Fibroblast of mammary gland (primary cell): Measurements from ENCODE around the gene GTF3C1.

Source experiments
- DNase-seq: peaks from one replicate; pipeline ENCODE4 v3.0.0-alpha.2; 2010; ENCODE audit warnings: low read depth
- H3K4me3 ChIP-seq: 2 replicates; pipeline ENCODE4 v1.5.1; 2011; ENCODE audit warnings: low read depth, mild to moderate bottlenecking, low read length, moderate library complexity; ENCODE audit not compliant: control insufficient read depth
- TF ChIP-seq, protein P1 (sequence below): conservative IDR thresholded peaks from 2 replicates; pipeline ENCODE4 v1.5.1; 2011; ENCODE audit warnings: low read depth, low read length, inconsistent platforms; ENCODE audit not compliant: control insufficient read depth, insufficient read depth

The GTF3C1 gene

DNA sequence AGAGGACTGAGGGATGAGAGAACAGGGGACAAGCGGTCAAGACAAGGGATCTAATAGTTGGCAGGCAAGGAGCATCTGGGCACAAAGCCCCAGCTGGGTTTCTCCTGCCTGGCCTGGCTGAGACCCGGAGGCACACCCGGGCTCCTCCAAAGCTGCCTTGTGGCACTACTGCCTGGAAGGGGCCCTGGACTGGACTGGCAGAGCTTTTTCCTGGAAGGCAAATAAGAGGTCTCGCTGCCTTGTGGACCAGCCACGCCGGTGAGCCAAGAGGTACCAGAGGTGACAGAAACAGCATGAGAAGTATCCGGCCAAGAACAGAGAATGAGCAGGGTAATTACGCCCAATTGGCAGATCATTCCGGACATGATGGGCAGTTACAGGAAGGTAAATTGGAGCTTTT lies 64.6 kb downstream of the GTF3C1 start:
- TF ChIP-seq, protein P1, sequence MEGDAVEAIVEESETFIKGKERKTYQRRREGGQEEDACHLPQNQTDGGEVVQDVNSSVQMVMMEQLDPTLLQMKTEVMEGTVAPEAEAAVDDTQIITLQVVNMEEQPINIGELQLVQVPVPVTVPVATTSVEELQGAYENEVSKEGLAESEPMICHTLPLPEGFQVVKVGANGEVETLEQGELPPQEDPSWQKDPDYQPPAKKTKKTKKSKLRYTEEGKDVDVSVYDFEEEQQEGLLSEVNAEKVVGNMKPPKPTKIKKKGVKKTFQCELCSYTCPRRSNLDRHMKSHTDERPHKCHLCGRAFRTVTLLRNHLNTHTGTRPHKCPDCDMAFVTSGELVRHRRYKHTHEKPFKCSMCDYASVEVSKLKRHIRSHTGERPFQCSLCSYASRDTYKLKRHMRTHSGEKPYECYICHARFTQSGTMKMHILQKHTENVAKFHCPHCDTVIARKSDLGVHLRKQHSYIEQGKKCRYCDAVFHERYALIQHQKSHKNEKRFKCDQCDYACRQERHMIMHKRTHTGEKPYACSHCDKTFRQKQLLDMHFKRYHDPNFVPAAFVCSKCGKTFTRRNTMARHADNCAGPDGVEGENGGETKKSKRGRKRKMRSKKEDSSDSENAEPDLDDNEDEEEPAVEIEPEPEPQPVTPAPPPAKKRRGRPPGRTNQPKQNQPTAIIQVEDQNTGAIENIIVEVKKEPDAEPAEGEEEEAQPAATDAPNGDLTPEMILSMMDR = no peak
- no peak overlapping the region for H3K4me3 ChIP-seq
- DNase-seq = no peak

DNA sequence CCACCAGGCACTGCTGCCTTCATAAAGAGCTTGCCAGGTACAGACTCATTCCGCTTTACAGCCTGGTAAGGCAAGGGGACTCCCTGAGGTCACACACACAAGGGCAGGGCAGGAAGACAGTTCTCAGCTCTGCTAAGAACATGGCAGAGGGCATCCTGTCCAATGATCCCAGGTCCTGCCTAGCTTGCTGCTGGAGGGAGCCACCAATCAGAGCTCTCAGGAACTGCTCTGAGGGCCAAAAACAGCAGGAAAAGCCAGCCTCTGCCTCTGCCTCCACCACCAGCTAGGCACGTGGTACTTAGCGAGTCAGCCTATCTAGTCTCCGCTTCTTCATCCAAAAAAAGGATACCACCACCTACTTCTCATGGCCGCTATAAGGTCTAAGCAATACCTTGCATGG lies 66.1 kb downstream of the GTF3C1 start:
- DNase-seq = no peak
- no peak overlapping the region for H3K4me3 ChIP-seq
- TF ChIP-seq, protein P1 = no peak

DNA sequence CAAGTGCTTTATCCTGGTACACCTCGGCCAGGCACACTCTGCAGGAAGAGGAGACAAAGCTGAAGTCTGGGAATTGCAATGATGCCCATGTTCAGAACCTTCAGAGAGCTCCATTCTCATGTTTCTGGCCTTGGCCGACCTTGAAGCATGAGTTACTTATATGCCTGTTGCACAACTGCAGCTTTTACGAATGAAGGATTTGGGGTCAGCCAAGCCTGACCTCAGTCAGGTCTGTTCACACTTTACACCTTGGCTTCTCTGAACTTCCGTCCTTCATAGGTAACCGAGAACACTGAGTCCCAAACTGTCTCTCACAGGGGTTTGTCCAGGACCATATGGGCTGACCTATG lies 66.7 kb downstream of the GTF3C1 start:
- TF ChIP-seq, protein P1 = no peak
- no peak overlapping the region for H3K4me3 ChIP-seq
- DNase-seq = no peak

DNA sequence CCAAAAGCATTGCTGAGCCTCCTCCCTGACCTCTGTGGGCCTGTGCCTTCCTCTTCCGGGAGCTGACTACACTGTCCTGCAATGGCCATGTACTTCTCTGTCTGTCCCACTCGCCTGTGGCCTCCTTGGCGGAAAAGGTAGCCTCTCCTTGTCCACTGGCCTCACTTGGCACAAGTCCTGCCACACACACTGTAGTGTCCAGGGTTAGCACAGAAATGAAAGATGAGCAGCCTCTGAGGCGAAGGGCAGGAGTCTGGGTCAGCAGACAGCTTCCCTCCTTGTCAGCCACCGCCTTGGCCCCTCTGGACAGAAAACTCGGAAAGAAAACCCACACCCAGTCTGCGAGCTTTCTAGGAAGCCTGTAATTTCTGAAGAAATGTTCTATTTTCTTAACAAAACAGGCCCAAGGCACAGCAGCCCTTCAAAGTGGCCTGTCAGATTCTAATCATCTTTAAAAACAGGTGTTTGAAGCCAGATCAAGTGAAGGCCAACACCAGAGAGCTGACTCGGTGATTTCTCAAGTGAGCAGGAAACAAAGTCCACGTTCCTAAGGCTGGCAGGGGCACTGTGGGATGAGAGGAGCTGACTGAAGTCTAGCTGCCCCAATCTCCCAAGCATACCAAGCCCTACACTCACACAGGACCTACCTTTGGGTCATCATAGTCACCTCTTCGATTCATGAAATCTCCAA lies 67.2 kb downstream of the GTF3C1 start:
- DNase-seq = no peak
- TF ChIP-seq, protein P1 = no peak
- no peak overlapping the region for H3K4me3 ChIP-seq

DNA sequence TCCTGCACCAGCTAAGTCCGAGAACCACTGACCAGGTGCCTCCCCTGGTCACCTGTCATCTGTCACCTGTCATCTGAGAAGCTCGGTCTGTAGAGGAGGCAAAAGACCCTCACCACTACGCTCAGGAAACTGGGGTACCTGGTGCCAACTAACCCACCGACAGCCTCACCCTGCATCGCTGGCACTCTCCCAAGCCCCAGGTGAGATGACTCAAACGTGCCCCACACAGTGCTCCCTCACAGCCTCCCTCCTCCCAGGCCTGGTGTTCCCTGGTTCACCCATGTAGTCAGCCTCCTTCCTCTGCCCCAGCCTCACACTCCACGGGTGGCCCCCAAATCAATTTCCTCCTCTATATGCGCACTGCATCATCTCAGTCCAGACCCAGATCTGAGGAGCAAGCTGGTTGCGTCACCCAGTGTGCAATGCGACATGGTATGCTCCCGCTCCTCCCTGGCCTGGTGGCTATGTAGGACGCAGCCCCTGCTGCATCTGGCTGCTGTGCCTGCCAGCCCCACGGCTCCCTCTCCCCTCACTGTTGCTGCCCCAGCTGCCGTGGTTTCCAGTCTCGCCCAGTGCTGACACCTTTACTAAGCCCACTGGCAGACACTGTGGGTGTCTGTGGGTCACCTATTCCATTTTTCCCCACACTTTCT lies 68.3 kb downstream of the GTF3C1 start:
- DNase-seq = no peak
- no peak overlapping the region for H3K4me3 ChIP-seq
- TF ChIP-seq, protein P1 = no peak

DNA sequence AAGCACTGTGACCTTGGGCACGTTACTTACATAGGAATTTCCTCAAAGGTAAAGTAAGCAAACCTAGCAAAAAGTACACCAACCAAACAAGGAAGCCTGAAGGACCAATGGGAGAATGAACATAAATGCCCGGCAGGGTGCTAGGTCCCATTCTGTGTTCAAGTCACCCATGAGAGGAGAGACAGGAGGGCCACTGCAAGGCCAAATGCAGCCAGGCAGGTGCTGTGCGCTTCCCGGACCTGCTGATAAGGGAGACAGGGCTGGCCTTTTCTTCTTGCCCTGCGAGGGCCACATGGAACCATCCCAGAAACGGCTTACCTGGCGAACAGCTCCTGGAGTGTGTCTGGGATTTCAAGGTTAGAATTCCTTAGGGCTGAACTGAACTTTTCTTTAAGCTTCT lies 69.0 kb downstream of the GTF3C1 start:
- TF ChIP-seq, protein P1 = no peak
- DNase-seq = no peak
- H3K4me3 ChIP-seq = no peak overlapping the region
